BLaER1 (cell line): Measurements from ENCODE around the gene GSTM4.
A peak's percentile ranks its signal among the peaks of the same experiment; 100 is the strongest.
"Not testable (repeated sequence)": the region's sequence is repeated elsewhere in the genome, so short reads cannot be mapped to it uniquely, and the experiment has no call there.

Experiments used
- H3K27ac ChIP-seq: shearing (Covaris generic); formaldehyde crosslinking; 2 replicates; pipeline ENCODE4 v1.8.1; 2022
- H3K27me3 ChIP-seq: shearing (Covaris generic); formaldehyde crosslinking; 2 replicates; pipeline ENCODE4 v1.8.1; 2022
- H3K36me3 ChIP-seq: shearing (Covaris generic); formaldehyde crosslinking; 2 replicates; pipeline ENCODE4 v1.8.1; 2022
- H3K4me1 ChIP-seq: shearing (Covaris generic); formaldehyde crosslinking; 2 replicates; pipeline ENCODE4 v1.8.1; 2022
- H3K4me2 ChIP-seq: shearing (Covaris generic); formaldehyde crosslinking; 2 replicates; pipeline ENCODE4 v1.8.1; 2022
- H3K4me3 ChIP-seq: shearing (Covaris generic); formaldehyde crosslinking; 2 replicates; pipeline ENCODE4 v1.8.1; 2022
- H3K9ac ChIP-seq: shearing (Covaris generic); formaldehyde crosslinking; 2 replicates; pipeline ENCODE4 v1.8.1; 2022
- H3K9me3 ChIP-seq: shearing (Covaris generic); formaldehyde crosslinking; 2 replicates; pipeline ENCODE4 v1.8.1; 2022
- H4K20me1 ChIP-seq: shearing (Covaris generic); formaldehyde crosslinking; 2 replicates; pipeline ENCODE4 v1.8.1; 2022
- Cebpa-rat ChIP-seq: shearing (Covaris generic); IDR thresholded peaks from 2 replicates; pipeline ENCODE4 v1.8.1; 2022

GSTM4 gene

GRCh38 chr1:109677459-109677858 is 21.6 kb downstream of the GSTM4 start:
- no peaks in the 10 kb centered on the region for H3K9me3 ChIP-seq
- H3K4me3 ChIP-seq, result no peak overlapping the region
- TF ChIP-seq Cebpa-rat, result no peak
- H3K9ac ChIP-seq, result no peak overlapping the region
- H3K36me3 ChIP-seq, result no peaks in the 10 kb centered on the region
- no peaks in the 10 kb centered on the region for H4K20me1 ChIP-seq
- H3K27me3 ChIP-seq, result no peaks in the 10 kb centered on the region
- no peaks in the 10 kb centered on the region for H3K4me1 ChIP-seq
- no peak overlapping the region for H3K4me2 ChIP-seq
- H3K27ac ChIP-seq, result no peak overlapping the region

- not testable (repeated sequence) for H3K27ac ChIP-seq, H3K9me3 ChIP-seq, H3K9ac ChIP-seq, H3K4me2 ChIP-seq, H3K36me3 ChIP-seq, H3K4me1 ChIP-seq, H3K4me3 ChIP-seq, H3K27me3 ChIP-seq, H4K20me1 ChIP-seq
Observed at GRCh38 chr1:109678637-109679036, 22.7 kb downstream of the GSTM4 start.

GRCh38 chr1:109684777-109685176 is 28.9 kb downstream of the GSTM4 start:
- H3K4me1 ChIP-seq, result peaks cover 14% of the 10 kb centered on the region
- H3K36me3 ChIP-seq, H4K20me1 ChIP-seq, H3K4me2 ChIP-seq, H3K27ac ChIP-seq, H3K27me3 ChIP-seq, H3K4me3 ChIP-seq, H3K9ac ChIP-seq, H3K9me3 ChIP-seq: not testable (repeated sequence)

GRCh38 chr1:109685399-109685798 is 29.5 kb downstream of the GSTM4 start:
- H3K27me3 ChIP-seq, H3K9ac ChIP-seq, H3K27ac ChIP-seq, H3K4me3 ChIP-seq, H3K9me3 ChIP-seq, H3K4me2 ChIP-seq, H4K20me1 ChIP-seq: not testable (repeated sequence)
- Histone ChIP-seq H3K36me3 (peaks cover 14% of the 10 kb centered on the region), H3K4me1 (peaks cover 14% of the 10 kb centered on the region)

- H4K20me1 ChIP-seq, H3K4me3 ChIP-seq, H3K4me2 ChIP-seq, H3K27ac ChIP-seq, H3K27me3 ChIP-seq, H3K9ac ChIP-seq, H3K9me3 ChIP-seq: not testable (repeated sequence)
- peaks cover 19% of the 10 kb centered on the region for H3K36me3 ChIP-seq
- peaks cover 14% of the 10 kb centered on the region for H3K4me1 ChIP-seq
Observed at GRCh38 chr1:109685890-109686289, 30.0 kb downstream of the GSTM4 start.

GRCh38 chr1:109687109-109687508 is 31.2 kb downstream of the GSTM4 start:
- Histone ChIP-seq H3K4me2 (peak overlapping the region; percentile 89), H3K36me3 (peaks cover 30% of the 10 kb centered on the region), H3K27ac (peak overlapping the region; percentile 86), H3K9ac (peak overlapping the region; percentile 84), H3K4me1 (peaks cover 14% of the 10 kb centered on the region), H3K4me3 (peak overlapping the region; percentile 69)
- H4K20me1 ChIP-seq, H3K27me3 ChIP-seq, H3K9me3 ChIP-seq: not testable (repeated sequence)

- peak within 1 kb of the TSS; percentile 84 for H3K9ac ChIP-seq
- peak within 1 kb of the TSS; percentile 69 for H3K4me3 ChIP-seq
- no peak for TF ChIP-seq Cebpa-rat
- H3K4me2 ChIP-seq, result peak within 1 kb of the TSS; percentile 89
- H3K9me3 ChIP-seq, result peaks cover 9% of the 10 kb centered on the region
- peak within 1 kb of the TSS; percentile 86 for H3K27ac ChIP-seq
- H3K36me3 ChIP-seq, result peaks cover 38% of the 10 kb centered on the region
- H4K20me1 ChIP-seq, result no peaks in the 10 kb centered on the region
- no peaks in the 10 kb centered on the region for H3K27me3 ChIP-seq
- peaks cover 14% of the 10 kb centered on the region for H3K4me1 ChIP-seq
Observed at GRCh38 chr1:109687641-109688499, 32.0 kb downstream of the GSTM4 start, which contains the start of gene GSTM1. TSS of gene GSTM1 (plus strand) at chr1:109687817. CDS start at chr1:109687874, 57 bp downstream.

GRCh38 chr1:109689844-109690405 is 34.0 kb downstream of the GSTM4 start:
- H3K9ac ChIP-seq, result no peak overlapping the region
- H4K20me1 ChIP-seq, result no peaks in the 10 kb centered on the region
- no peak for TF ChIP-seq Cebpa-rat
- no peaks in the 10 kb centered on the region for H3K27me3 ChIP-seq
- H3K4me1 ChIP-seq, result peaks cover 14% of the 10 kb centered on the region
- H3K4me3 ChIP-seq, result no peak overlapping the region
- H3K27ac ChIP-seq, result no peak overlapping the region
- peaks cover 2% of the 10 kb centered on the region for H3K9me3 ChIP-seq
- H3K36me3 ChIP-seq, result peaks cover 45% of the 10 kb centered on the region
- no peak overlapping the region for H3K4me2 ChIP-seq

- no peaks in the 10 kb centered on the region for H3K27me3 ChIP-seq
- no peak for TF ChIP-seq Cebpa-rat
- H3K4me3 ChIP-seq, result no peak overlapping the region
- no peak overlapping the region for H3K9ac ChIP-seq
- no peaks in the 10 kb centered on the region for H4K20me1 ChIP-seq
- no peak overlapping the region for H3K4me2 ChIP-seq
- H3K36me3 ChIP-seq, result peaks cover 59% of the 10 kb centered on the region
- H3K27ac ChIP-seq, result no peak overlapping the region
- no peaks in the 10 kb centered on the region for H3K9me3 ChIP-seq
- peaks cover 14% of the 10 kb centered on the region for H3K4me1 ChIP-seq
Observed at GRCh38 chr1:109691759-109692158, 35.9 kb downstream of the GSTM4 start.

- H3K4me2 ChIP-seq, H3K27me3 ChIP-seq, H3K4me1 ChIP-seq, H3K27ac ChIP-seq, H3K9ac ChIP-seq, H4K20me1 ChIP-seq, H3K4me3 ChIP-seq, H3K9me3 ChIP-seq: not testable (repeated sequence)
- H3K36me3 ChIP-seq, result peaks cover 62% of the 10 kb centered on the region
Observed at GRCh38 chr1:109694400-109694799, 38.5 kb downstream of the GSTM4 start.

- not testable (repeated sequence) for H3K9me3 ChIP-seq, H3K9ac ChIP-seq, H3K4me1 ChIP-seq, H3K4me3 ChIP-seq, H3K27me3 ChIP-seq, H3K27ac ChIP-seq, H4K20me1 ChIP-seq, H3K4me2 ChIP-seq
- H3K36me3 ChIP-seq, result peaks cover 54% of the 10 kb centered on the region
Observed at GRCh38 chr1:109695138-109695537, 39.2 kb downstream of the GSTM4 start.
